ENCODE results near the gene RNU6-9. TPM values are rescaled to one million over a fixed set of nuclear protein-coding genes. Genes with fewer than 3 reads are reported as not detected.

The RNU6-9 gene
- total RNA-seq, 1 experiment from 2014 or later: not detected

- Histone ChIP-seq H4K20me1 (ENCODE audit: low read length) (no peaks in the 10 kb centered on the region), H3K9me3 (ENCODE audit: low read length) (no peaks in the 10 kb centered on the region), H3F3A (ENCODE audit: low read length, unreplicated experiment) (no peaks in the 10 kb centered on the region), H3K4me1 (ENCODE audit: insufficient read depth, low read length) (no peaks in the 10 kb centered on the region), H3K27ac (ENCODE audit: low read length) (no peak overlapping the region), H3K4me2 (ENCODE audit: low read length) (no peak overlapping the region), H3K9me2 (replicated peaks; ENCODE audit: low read length) (no peaks in the 10 kb centered on the region), H3K9ac (ENCODE audit: low read length) (no peak overlapping the region), H3K79me2 (ENCODE audit: low read length) (no peaks in the 10 kb centered on the region), H3K4me3 (ENCODE audit: low read length) (no peak overlapping the region), H3K27me3 (ENCODE audit: low read length) (no peaks in the 10 kb centered on the region), H2AFZ (ENCODE audit: low read length) (no peak overlapping the region), H3K36me3 (ENCODE audit: low read depth, low read length) (no peaks in the 10 kb centered on the region)
- ChIA-PET POLR2A (ENCODE audit: unreplicated experiment) (interaction anchor here (0.6 kb wide), 1 partner anchor 13 kb away, joined by 5 read pairs; no protein-coding TSS in a partner anchor), CTCF (no interaction called here)
- ATAC-seq: peak; percentile 12
- DNase-seq: no peak
- no peak for TF ChIP-seq EZH2 (IDR thresholded peaks at IDR 0.05; ENCODE audit: low read length, unreplicated experiment)
- TF ChIP-seq CTCF (conservative IDR thresholded peaks at IDR 0.05; ENCODE audit: low read depth, low read length): no peak
- TF ChIP-seq EZH2phosphoT487 (IDR thresholded peaks at IDR 0.05; ENCODE audit: borderline replicate concordance, low read length): no peak
- no TSS peak for BruUV-seq (replicated peaks)
- intact Hi-C loops (cut with micrococcal nuclease): no loop called here
Measured at GRCh38 chr19:862581-863314, 30.5 kb upstream of the RNU6-9 start.

DNA sequence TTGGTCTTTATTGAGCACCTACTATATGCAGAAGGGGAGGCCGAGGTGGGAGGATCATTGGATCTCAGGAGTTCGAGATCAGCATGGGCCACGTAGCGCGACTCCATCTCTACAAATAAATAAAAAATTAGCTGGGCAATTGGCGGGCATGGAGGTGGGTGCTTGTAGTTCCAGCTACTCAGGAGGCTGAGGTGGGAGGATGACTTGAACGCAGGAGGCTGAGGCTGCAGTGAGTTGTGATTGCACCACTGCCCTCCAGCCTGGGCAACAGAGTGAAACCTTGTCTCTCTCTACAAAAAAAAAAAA is 30.0 kb upstream of the RNU6-9 start:
- DNase-seq (no peak), ATAC-seq (no peak)
- Histone ChIP-seq H3K4me3 (ENCODE audit: low read length) (no peak overlapping the region), H3K27me3 (ENCODE audit: low read length) (no peaks in the 10 kb centered on the region), H4K20me1 (ENCODE audit: low read length) (no peaks in the 10 kb centered on the region), H3K9me2 (replicated peaks; ENCODE audit: low read length) (no peaks in the 10 kb centered on the region), H3K79me2 (ENCODE audit: low read length) (no peaks in the 10 kb centered on the region), H3K4me2 (ENCODE audit: low read length) (no peak overlapping the region), H3K36me3 (ENCODE audit: low read depth, low read length) (no peaks in the 10 kb centered on the region), H3K4me1 (ENCODE audit: insufficient read depth, low read length) (no peaks in the 10 kb centered on the region), H2AFZ (ENCODE audit: low read length) (no peak overlapping the region), H3K9me3 (ENCODE audit: low read length) (no peaks in the 10 kb centered on the region), H3F3A (ENCODE audit: low read length, unreplicated experiment) (no peaks in the 10 kb centered on the region), H3K27ac (ENCODE audit: low read length) (no peak overlapping the region), H3K9ac (ENCODE audit: low read length) (no peak overlapping the region)
- TF ChIP-seq EZH2phosphoT487 (IDR thresholded peaks at IDR 0.05; ENCODE audit: borderline replicate concordance, low read length) (no peak), EZH2 (IDR thresholded peaks at IDR 0.05; ENCODE audit: low read length, unreplicated experiment) (no peak), CTCF (conservative IDR thresholded peaks at IDR 0.05; ENCODE audit: low read depth, low read length) (no peak)
- POLR2A ChIA-PET (ENCODE audit: unreplicated experiment): interaction anchor here (0.6 kb wide), 1 partner anchor 13 kb away, joined by 5 read pairs; no protein-coding TSS in a partner anchor
- no TSS peak for BruUV-seq (replicated peaks)
- CTCF ChIA-PET: no interaction called here
- intact Hi-C loops (cut with micrococcal nuclease): no loop called here

DNA sequence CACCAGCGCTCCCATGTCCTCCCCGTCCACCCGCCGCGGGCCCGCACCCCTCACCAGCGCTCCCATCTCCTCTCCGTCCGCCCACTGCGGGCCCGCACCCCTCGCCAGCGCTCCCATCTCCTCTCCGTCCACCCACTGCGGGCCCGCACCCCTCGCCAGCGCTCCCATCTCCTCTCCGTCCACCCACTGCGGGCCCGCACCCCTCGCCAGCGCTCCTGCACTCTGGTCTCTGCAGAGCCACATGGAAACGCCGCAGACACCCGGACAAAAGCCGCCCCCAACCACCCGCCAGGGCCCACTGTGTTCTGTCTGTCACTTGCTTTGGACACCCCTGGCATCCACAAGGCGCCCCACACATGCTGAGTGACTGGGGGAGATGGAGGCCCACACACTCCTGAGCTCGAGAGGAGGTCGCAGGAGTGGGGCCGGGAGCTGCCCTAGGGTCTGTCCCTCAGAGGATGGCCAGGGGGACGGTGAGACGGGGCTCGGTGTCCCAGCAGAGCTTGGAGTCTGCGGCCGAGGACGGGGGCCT is 26.4 kb upstream of the RNU6-9 start:
- Histone ChIP-seq H3K9me2 (replicated peaks; ENCODE audit: low read length) (no peaks in the 10 kb centered on the region), H3K9ac (ENCODE audit: low read length) (no peak overlapping the region), H3K4me2 (ENCODE audit: low read length) (no peak overlapping the region), H4K20me1 (ENCODE audit: low read length) (no peaks in the 10 kb centered on the region), H3K27me3 (ENCODE audit: low read length) (no peaks in the 10 kb centered on the region), H3K79me2 (ENCODE audit: low read length) (no peaks in the 10 kb centered on the region), H3K27ac (ENCODE audit: low read length) (no peak overlapping the region), H3K4me1 (ENCODE audit: insufficient read depth, low read length) (peaks cover 12% of the 10 kb centered on the region), H2AFZ (ENCODE audit: low read length) (no peak overlapping the region), H3K36me3 (ENCODE audit: low read depth, low read length) (no peaks in the 10 kb centered on the region), H3K9me3 (ENCODE audit: low read length) (no peaks in the 10 kb centered on the region), H3K4me3 (ENCODE audit: low read length) (no peak overlapping the region), H3F3A (ENCODE audit: low read length, unreplicated experiment) (no peaks in the 10 kb centered on the region)
- ChIA-PET CTCF (interaction anchor here (0.5 kb wide), 1 partner anchor 69 kb away, joined by 3 read pairs; no protein-coding TSS in a partner anchor), POLR2A (ENCODE audit: unreplicated experiment) (no interaction called here)
- ATAC-seq (no peak), DNase-seq (no peak)
- no peak for TF ChIP-seq CTCF (conservative IDR thresholded peaks at IDR 0.05; ENCODE audit: low read depth, low read length)
- intact Hi-C loops (cut with micrococcal nuclease): no loop called here
- no TSS peak for BruUV-seq (replicated peaks)
